GM15510 (cell line): ENCODE data around the gene COL7A1.

Experiments used
- POLR2A ChIP-seq: IDR thresholded peaks from 3 replicates; pipeline ENCODE4 v1.6.1; 2011; ENCODE audit warnings: borderline replicate concordance; ENCODE audit not compliant: insufficient read length; ENCODE audit errors: extremely low read depth

COL7A1 gene

DNA sequence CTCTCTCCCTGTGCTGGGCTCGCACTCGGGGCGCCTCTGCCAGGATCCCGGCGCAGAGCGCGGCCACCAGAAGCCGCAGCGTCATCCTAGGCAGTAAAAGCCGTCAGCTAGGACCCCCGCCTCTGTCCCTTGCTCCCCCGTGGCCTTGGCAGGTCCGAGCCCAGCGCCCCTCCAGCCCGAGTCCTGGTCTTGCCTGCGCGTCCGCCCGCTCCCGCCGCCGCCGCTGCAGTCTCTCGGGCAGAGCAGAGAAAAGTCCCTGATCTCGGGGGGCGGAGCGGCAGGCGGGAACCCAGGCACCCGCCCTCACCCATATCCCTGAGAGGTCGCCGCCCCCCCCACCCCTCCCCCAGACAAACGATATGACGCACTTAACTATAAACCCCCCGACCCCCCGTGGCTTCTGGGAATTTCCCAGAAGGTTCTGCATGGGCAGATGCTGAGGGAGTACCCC is at the start of gene COL7A1:
TSS of gene COL7A1 (minus strand) at position 255 of the 451 bp plus-strand sequence. CDS start at position 85, 170 bp downstream.
- no peak for TF ChIP-seq POLR2A

DNA sequence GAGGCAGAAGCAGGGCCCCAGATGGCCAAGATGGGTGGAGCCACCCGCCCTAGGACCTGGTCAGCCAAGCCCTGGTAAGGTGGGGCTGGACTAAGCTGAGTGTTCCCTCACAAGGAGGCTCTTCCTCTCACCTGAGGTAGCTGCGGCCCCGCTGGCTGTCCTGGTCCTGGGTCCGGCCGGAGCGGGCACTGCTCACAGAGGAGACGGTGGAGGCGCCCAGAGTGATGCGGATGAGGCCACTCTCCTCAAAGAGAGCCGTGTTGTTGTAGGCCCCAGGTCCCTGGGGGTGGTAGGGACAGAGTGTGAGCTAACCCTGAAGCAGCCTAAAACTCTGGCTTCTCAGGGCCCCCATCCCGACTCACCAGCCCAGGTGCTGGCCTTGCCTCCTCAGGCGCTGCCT is 47.5 kb upstream of the COL7A1 start:
- TF ChIP-seq POLR2A = no peak

DNA sequence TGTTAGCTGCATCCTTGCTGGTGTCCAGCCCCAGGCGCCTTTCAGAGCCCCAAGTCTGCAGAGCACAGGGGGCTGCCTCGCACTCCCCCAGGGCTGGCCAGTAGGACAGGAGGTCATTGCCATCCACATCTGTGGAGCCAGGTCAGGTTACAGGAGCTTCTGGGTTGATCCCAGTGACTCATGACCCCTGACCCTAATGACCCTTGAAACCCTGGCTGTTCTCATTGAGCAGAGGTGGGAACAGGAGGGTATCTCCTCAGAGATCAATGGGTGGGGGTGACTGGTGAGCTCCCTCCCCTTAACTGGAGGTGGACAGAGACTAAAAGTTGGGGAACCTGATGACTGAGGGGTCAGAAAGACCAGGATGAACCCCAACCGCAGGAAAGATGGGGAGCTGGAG is 46.3 kb upstream of the COL7A1 start:
- TF ChIP-seq POLR2A = no peak

DNA sequence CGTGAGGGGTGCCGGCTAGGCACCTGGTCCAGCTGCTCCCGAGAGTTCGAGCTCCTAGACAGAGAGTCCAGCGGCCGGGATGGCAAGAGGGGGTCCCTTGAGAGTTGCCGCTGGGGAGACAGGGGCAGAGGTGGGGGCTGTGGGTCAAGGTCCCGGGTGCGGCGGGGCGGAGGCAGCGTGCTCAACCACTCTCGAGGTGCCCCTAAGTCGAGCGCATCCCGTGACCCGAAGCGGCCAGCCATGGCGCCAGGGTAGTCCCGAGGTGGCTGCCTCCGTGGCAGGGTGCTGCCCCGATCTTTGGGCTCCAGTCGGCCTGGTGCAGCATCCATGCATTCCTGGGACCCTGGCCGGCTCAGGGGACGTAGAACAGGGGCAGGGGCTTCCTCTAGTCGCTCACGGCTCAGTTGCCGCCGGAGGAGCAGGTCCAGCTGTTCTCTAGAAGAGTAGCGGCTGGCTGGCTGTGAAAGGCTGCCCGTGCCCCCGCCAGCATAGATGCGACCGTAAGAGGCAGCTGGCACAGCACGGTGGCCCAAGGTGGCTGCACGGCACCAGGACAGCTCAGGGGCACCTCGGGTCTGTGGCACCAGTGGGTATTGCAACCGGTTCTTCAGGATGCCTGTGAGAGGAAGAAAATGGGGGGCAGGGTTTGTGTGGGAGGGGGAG is 44.9 kb upstream of the COL7A1 start:
- TF ChIP-seq POLR2A = no peak

DNA sequence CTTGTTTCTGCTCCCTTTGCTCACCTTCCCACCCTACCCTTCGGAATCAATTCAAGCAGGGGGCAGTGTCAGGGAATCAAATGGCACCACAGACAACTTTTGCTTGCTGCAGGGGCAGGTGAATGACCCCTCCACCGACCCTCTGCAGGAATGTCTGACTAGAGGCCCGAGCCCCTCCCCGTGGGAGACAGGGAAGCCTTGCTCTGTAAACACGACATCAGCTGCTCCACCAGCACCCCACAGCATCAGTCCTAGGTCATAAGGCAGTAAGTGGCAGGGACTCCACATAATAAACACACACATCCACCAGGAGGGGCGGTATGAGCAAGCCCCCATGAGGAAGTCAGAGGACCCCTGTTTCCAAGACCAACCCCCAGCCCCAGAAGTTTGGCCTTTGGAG is 42.2 kb upstream of the COL7A1 start:
- no peak for TF ChIP-seq POLR2A

DNA sequence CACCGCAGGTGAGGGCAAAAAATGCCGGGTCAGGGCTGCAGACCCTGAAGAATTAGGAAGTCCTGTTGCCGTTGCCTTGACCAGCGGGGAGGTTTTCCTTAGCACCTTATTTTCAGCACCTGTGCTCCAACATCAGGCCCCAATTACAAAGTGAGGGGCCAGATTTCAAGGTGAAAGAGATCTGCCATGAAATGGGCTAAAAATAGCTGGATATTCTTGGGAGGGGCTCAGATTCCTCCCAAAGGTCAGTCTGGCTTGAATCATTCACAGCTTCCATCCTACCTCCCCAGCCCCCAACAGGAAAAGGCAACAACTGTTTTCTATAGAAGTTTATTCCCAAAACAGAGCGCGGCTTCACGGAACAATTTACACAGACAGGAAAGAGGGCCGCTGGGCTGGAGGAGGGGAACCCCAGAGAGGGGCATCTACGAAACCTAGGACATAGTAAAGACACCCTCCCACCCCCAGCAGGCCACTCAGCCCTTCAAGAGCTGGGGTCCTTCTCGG is 41.1 kb upstream of the COL7A1 start:
- no peak for TF ChIP-seq POLR2A

DNA sequence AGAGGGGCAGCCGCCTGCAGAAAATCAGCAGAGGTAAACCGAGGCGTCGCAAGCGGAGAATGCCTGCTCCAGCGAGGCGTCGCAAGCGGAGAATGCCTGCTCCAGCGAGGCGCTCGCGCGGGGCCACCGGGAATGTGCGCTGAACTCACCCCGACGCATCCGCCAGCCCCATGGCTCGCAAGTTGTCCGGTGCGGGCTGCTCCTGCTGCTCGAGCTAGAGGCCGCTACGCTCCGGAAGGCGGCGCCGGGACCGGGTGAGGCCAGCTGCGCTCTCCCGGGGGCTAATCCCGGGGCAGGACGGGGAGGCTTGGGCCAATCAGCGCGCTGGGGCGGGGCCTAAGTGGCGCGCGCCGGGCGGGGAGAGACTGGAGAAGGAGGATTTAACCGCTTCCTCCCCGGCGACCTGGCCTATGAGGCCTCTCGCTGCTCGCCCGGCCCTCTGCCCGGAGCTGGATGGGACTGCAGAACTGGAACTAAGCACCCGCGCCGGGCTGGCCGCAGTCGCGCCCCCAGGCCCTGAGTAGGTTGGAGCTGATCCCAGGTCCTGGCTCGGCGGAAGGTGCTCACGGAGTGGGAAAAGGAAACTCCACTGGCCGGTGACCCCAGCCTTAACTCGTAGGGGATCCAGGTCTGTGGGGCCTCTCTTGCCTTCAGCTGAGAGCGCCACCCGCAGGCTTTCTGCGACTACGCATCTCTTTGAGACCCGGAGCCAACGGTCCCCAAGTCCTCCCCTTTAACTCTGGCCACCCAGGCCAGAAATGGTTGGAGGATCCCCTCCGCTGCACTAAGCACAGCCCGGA is 40.3 kb upstream of the COL7A1 start, which contains the start of gene SLC26A6:
TSS of gene SLC26A6 (minus strand) at position 240 of the 800 bp plus-strand sequence. CDS start at position 172, 68 bp downstream.
- peak; percentile 64 for TF ChIP-seq POLR2A

DNA sequence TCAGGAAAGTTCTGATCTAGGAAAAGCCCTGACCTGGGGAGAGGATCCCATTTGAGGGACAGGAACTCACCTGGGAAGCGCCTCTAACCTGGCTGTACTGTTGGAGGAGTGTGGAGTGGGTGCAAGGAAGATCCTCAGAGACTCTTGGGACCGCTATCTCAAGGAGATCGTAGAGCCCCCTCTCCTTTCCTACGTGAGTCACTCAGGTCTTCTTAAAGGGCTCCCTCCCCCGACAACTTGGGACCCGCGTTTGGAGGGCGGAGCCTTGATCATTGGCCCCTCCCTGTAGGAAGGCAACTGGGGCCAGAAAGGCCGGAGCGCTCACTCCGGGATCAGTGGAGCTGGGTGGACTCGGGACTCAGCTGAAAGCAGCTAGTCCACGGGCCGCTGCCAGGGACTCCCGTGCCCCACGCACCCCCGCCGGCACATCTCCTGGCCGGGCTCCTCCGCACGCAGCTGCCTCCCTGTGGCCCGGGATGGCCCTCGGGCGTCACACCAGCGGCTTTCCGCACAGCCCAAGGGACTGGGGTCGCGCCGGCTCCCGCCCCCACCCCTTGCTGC is 39.6 kb upstream of the COL7A1 start:
- TF ChIP-seq POLR2A = no peak

DNA sequence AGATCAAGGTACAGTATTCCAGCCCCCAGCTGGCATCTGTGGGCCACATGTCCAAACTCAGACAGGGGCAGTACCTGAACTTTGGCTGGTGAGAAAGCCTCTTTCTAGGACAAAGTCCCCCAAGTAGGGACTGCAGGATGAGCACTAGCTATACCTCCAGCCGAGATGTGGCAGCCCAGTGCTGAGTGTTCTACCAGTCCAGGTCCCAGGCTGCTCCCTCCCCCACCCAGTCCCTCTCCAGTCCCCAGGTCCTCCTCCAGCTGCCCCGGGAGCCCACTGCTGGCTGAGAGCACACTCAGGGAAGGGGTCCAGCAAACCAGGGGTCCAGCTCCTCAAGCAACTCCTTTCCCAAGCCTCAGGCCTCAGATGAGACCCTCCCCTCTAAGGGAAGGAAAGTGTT is 38.6 kb upstream of the COL7A1 start:
- TF ChIP-seq POLR2A = no peak

DNA sequence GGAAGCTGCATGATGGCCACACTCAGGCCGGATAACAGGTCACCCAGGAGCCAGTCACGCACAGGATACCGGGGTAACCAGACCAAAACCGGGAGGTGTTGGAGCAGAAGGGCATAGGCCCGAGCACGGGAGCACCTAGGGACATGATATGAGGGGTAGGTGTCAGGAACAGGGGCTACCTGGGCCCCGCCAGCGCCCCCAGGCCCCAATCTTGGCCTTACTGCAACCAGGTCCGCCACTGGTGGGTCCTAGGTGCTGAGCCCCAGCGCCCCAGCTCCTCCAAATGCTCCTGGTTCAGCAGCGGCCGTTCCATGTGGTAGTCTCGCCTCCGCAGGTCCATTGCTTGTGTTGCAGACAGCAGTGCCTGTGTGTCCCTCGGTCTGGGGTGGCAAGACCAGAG is 38.1 kb upstream of the COL7A1 start:
- TF ChIP-seq POLR2A = no peak

DNA sequence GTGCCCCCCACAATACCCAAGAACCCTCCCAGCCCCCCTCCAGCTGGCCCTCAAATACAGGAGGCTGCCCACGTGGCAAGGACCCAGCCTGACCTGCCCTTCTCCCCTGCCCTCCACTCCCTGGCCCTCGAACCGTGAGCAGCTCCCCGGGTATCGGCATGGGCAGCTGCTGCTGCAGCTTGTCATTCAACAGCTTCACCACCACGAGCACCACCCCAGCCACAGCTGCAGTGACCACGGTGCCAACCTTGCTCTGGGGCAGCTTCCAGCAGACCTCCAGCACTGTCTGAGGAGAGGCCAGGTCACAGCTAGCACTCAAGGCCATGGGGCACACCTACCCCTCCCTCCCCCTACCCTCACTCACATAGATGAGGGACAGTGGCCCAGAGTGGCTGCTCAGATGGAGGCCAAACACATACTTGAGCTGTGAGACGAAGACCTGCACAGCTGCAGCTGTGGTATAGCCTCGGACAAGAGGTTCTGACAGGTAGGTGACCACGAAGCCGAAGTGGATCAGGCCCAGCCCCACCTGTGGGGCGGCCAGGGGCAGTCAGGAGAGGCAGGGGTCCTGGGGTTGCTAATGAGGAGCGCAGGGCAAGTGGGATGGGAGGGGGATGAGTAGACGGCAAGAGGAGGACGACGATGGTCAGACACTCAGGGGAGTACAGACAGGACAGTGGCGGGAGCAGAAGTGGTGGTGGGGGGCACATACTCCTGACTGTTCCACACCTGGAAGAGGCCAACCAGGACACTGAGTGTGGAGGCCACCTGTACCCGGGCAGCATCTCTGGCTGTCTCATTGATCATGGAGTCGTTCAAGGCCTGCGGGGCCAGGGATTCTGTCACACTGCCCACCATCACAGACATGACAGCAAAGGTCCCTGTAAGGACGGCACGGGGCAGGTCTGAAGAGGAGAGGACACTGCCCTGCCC is 36.7 kb upstream of the COL7A1 start:
- no peak for TF ChIP-seq POLR2A

DNA sequence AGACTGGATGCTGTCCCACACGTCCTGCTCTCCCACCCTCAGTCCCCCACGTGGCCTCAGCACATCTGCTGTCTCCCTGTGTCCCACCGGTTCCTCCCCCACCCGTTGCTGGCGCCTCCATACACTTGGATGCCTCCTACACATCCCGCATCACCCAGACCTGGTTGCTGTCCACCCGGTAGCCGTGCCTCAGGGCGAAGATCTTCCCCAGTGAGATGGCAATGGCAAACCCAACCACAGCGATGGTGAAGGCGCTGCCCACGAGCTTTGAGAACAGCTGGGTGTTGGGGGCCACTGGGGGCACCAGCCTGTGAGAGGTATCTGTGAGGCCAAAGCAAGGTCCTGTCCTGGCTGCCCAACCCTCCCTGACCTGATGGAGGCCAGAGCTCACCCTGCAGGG is 35.7 kb upstream of the COL7A1 start:
- no peak for TF ChIP-seq POLR2A

DNA sequence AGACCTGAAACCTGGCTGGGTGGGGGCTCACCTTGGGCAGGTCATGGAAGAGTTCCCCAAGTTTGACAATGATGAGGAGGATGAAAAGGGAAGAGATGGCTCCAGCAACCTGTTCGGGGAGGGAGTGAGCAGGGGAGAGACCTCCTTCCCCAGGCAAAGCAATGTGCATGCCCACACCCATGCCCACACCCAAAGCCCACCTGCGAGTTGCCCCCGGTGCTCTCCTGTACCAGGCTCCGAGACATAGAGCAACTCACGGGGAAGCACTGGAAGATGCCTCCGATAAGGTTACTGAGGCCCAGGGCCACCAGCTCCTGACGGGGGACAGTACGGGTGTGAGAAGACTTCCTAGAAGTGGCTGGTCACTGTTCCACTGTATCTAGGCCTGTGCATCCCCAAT is 35.3 kb upstream of the COL7A1 start:
- TF ChIP-seq POLR2A = no peak

DNA sequence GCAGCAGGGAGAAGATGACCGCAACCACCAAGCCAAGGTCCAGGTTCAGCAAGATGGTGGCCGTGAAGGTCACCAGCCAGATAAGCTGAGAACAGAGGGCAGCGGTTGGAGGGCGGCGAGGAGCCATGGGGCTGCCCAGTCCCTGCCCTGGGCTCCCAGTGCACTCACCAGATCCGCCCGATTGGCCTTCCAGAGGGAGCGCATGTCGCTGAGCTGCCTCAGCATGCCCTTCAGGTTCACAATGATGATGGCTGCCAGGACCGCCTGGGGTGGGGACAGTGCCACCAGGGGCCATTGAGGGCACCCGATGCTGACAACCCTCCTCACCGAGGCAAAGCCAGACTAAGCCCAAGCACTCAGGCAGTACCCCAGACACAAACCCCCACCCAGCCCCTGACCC is 34.8 kb upstream of the COL7A1 start:
- TF ChIP-seq POLR2A = no peak
